Hepatocyte (in vitro differentiated cells): ENCODE measurements around the gene RTN4IP1. TPM values are rescaled to one million over a fixed set of nuclear protein-coding genes. Genes with fewer than 3 reads are reported as not detected.

Experiments
- DNase-seq: peaks from one replicate; pipeline ENCODE4 v3.0.0-alpha.2; 2016; ENCODE audit warnings: low spot score
- H2AFZ ChIP-seq: fragments of 200-600 bp; sonication (generic); 2 replicates; pipeline ENCODE4 v1.6.0; 2016; ENCODE audit warnings: antibody characterized with exemption, mild to moderate bottlenecking
- H3K27ac ChIP-seq: fragments of 200-600 bp; sonication (generic); 2 replicates; pipeline ENCODE4 v1.5.1; 2016; ENCODE audit warnings: mild to moderate bottlenecking
- H3K27me3 ChIP-seq: fragments of 200-600 bp; sonication (generic); 2 replicates; pipeline ENCODE4 v1.6.1; 2016
- H3K36me3 ChIP-seq: fragments of 200-600 bp; sonication (generic); replicated peaks from 2 replicates; pipeline ENCODE4 v1.5.1; 2016; ENCODE audit warnings: low read depth; ENCODE audit not compliant: insufficient read depth
- H3K4me1 ChIP-seq: fragments of 200-600 bp; sonication (generic); 2 replicates; pipeline ENCODE4 v1.5.1; 2016; ENCODE audit warnings: mild to moderate bottlenecking, moderate library complexity; ENCODE audit not compliant: insufficient read depth
- H3K4me2 ChIP-seq: fragments of 200-600 bp; sonication (generic); 2 replicates; pipeline ENCODE4 v1.6.0; 2016
- H3K4me3 ChIP-seq: fragments of 200-600 bp; sonication (generic); 2 replicates; pipeline ENCODE4 v1.5.1; 2016; ENCODE audit warnings: mild to moderate bottlenecking
- H3K79me2 ChIP-seq: fragments of 200-600 bp; sonication (generic); 2 replicates; pipeline ENCODE4 v1.6.0; 2017; ENCODE audit warnings: mild to moderate bottlenecking
- H3K9me2 ChIP-seq: fragments of 200-600 bp; sonication (generic); replicated peaks from 2 replicates; pipeline ENCODE4 v1.6.0; 2017; ENCODE audit warnings: mild to moderate bottlenecking; ENCODE audit not compliant: insufficient read depth
- H3K9me3 ChIP-seq: fragments of 200-600 bp; sonication (generic); 2 replicates; pipeline ENCODE4 v1.5.1; 2016; ENCODE audit warnings: low read depth, mild to moderate bottlenecking
- H4K20me1 ChIP-seq: fragments of 200-600 bp; sonication (generic); 2 replicates; pipeline ENCODE4 v1.6.0; 2016; ENCODE audit warnings: mild to moderate bottlenecking; ENCODE audit not compliant: insufficient read depth, poor library complexity, severe bottlenecking
- EZH2 ChIP-seq: fragments of 200-600 bp; sonication (generic); IDR thresholded peaks from 2 replicates; pipeline ENCODE4 v1.6.1; 2016; ENCODE audit warnings: antibody characterized with exemption, mild to moderate bottlenecking, borderline replicate concordance
- EZH2phosphoT487 ChIP-seq: fragments of 200-600 bp; sonication (generic); IDR thresholded peaks from one replicate; pipeline ENCODE4 v1.6.1; 2018; ENCODE audit warnings: antibody characterized with exemption, mild to moderate bottlenecking, low read depth, moderate library complexity; ENCODE audit not compliant: unreplicated experiment, severe bottlenecking
- WGBS: methylation state at CpG from one replicate; pipeline ENCODE4 v1.1.6; 2016; ENCODE audit warnings: low lambda C conversion rate; ENCODE audit errors: missing lambda C conversion rate; 5-methylcytosine and 5-hydroxymethylcytosine counted together
- polyA plus RNA-seq: library from polyadenylated mRNA; unstranded; fragments of >200 nt; fragmentation: Nextera tagmentation; extraction: Ambion mirVana; gene quantifications from 2 replicates; pipeline ENCODE4 v1.2.1, GENCODE V29; 2016
- total RNA-seq: library from RNA; depleted of rRNA; stranded (reverse); fragments of >200 nt; gene quantifications from 2 replicates; pipeline ENCODE4 v1.2.3, GENCODE V29; 2014
- TF ChIP-seq, protein P1 (sequence below): fragments of 200-600 bp; sonication (generic); IDR thresholded peaks from 2 replicates; pipeline ENCODE4 v1.5.1; 2016; ENCODE audit warnings: antibody characterized with exemption, mild to moderate bottlenecking; ENCODE audit not compliant: poor library complexity

Gene RTN4IP1
- total and polyA plus RNA-seq, 2 experiments from 2014 or later = 4.9 to 6.2 TPM

DNA sequence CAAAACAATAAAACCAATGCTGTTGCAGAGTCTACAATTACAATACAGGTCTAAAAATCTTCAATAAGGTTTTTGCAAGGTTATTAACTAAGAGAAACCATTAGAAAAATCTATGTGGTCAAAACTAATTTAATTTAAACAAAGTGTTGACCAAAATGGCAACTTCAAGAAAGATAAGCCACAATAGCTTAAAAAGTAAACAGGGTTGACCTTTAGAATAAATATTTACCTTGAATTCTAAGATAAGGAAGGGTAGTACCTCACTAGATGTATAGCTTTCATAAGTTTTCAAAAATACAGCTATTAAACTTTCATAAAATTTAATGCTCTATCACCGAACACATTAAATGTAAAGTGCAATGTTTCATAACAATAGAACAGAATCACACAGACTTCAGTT lies 11.4 kb downstream of the RTN4IP1 start:
- no peak overlapping the region for H3K4me3 ChIP-seq
- no peaks in the 10 kb centered on the region for H3K9me2 ChIP-seq
- no peaks in the 10 kb centered on the region for H4K20me1 ChIP-seq
- H3K9me3 ChIP-seq = no peaks in the 10 kb centered on the region
- H3K27ac ChIP-seq = no peak overlapping the region
- no peaks in the 10 kb centered on the region for H3K79me2 ChIP-seq
- 87% methylated on average over 1 of the region's 1 CpG for WGBS
- TF ChIP-seq, protein P1, sequence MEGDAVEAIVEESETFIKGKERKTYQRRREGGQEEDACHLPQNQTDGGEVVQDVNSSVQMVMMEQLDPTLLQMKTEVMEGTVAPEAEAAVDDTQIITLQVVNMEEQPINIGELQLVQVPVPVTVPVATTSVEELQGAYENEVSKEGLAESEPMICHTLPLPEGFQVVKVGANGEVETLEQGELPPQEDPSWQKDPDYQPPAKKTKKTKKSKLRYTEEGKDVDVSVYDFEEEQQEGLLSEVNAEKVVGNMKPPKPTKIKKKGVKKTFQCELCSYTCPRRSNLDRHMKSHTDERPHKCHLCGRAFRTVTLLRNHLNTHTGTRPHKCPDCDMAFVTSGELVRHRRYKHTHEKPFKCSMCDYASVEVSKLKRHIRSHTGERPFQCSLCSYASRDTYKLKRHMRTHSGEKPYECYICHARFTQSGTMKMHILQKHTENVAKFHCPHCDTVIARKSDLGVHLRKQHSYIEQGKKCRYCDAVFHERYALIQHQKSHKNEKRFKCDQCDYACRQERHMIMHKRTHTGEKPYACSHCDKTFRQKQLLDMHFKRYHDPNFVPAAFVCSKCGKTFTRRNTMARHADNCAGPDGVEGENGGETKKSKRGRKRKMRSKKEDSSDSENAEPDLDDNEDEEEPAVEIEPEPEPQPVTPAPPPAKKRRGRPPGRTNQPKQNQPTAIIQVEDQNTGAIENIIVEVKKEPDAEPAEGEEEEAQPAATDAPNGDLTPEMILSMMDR = no peak
- TF ChIP-seq EZH2 (no peak), EZH2phosphoT487 (no peak)
- no peak for DNase-seq
- no peaks in the 10 kb centered on the region for H3K36me3 ChIP-seq
- H3K4me1 ChIP-seq = peaks cover 4% of the 10 kb centered on the region
- H3K27me3 ChIP-seq = no peaks in the 10 kb centered on the region
- H2AFZ ChIP-seq = no peak overlapping the region
- no peak overlapping the region for H3K4me2 ChIP-seq

GRCh38 chr6:106617302-106617701 lies 12.0 kb downstream of the RTN4IP1 start:
- Histone ChIP-seq H3K4me2 (no peak overlapping the region), H3K27ac (no peak overlapping the region), H3K36me3 (no peaks in the 10 kb centered on the region), H3K27me3 (no peaks in the 10 kb centered on the region), H3K4me3 (no peak overlapping the region), H3K79me2 (no peaks in the 10 kb centered on the region), H3K9me3 (no peaks in the 10 kb centered on the region), H3K4me1 (peaks cover 4% of the 10 kb centered on the region), H4K20me1 (no peaks in the 10 kb centered on the region), H3K9me2 (no peaks in the 10 kb centered on the region), H2AFZ (no peak overlapping the region)
- no peak for DNase-seq
- TF ChIP-seq EZH2 (no peak), EZH2phosphoT487 (no peak)
- TF ChIP-seq, protein P1 = no peak

DNA sequence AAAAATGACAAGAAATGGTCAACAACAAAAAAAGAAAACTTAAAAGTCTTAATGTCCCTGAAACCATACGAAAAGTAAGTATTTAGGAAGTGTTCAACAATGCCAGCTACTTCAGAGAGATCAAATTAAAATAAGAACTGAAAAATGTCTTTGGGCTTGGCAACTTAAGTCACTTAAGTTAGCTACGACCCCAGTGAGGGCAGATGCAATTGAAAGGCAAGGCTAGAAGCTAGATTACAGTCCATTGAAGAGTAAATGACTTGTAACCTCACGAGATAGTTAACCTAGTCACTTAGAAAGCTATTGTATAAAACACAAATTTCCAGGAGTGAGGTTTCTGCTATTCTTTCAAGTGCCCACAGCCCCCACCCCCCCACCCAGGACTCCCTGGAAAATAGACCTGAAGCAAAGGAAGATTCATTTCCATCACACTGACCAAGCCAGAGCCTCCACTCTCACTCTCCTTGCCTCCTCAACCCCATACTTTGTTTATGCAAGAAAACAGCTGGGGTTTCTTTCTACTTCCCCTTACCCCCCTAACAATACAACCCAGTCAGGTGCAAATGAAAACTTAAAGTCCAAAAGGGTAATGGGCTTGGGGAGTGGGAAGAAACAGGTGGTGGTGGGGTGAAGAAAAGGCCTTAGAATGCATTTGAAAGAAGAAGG lies 14.6 kb downstream of the RTN4IP1 start:
- H3K27me3 ChIP-seq = no peaks in the 10 kb centered on the region
- H3K4me2 ChIP-seq = no peak overlapping the region
- H3K4me1 ChIP-seq = peaks cover 4% of the 10 kb centered on the region
- 64% methylated on average over 3 of the region's 3 CpGs for WGBS
- H3K36me3 ChIP-seq = no peaks in the 10 kb centered on the region
- H3K9me3 ChIP-seq = no peaks in the 10 kb centered on the region
- no peak overlapping the region for H2AFZ ChIP-seq
- DNase-seq = no peak
- H3K4me3 ChIP-seq = no peak overlapping the region
- no peaks in the 10 kb centered on the region for H3K79me2 ChIP-seq
- H3K9me2 ChIP-seq = no peaks in the 10 kb centered on the region
- TF ChIP-seq EZH2phosphoT487 (no peak), EZH2 (no peak)
- TF ChIP-seq, protein P1 = no peak
- no peak overlapping the region for H3K27ac ChIP-seq
- H4K20me1 ChIP-seq = no peaks in the 10 kb centered on the region

DNA sequence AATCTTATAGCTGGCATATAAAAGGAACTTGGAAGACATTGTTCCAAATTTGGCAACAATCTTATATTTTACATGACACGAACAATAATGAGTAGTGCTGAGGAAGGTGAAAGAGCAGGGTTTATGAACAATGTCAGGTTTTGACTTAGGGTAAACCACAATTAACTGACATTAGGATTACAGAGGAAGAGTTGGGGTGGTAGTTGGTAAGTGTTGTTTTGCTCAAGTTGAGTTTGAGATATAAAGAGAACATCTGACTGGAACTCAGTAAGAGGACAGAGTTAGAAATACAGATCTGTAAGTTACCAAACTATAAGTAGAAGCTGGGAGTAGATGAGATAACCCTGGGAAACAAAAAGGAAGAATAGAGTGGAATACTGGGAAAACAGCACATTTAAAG lies 15.1 kb downstream of the RTN4IP1 start:
- 85% methylated on average over 1 of the region's 1 CpG for WGBS
- no peaks in the 10 kb centered on the region for H3K9me2 ChIP-seq
- H3K36me3 ChIP-seq = no peaks in the 10 kb centered on the region
- no peaks in the 10 kb centered on the region for H4K20me1 ChIP-seq
- no peaks in the 10 kb centered on the region for H3K79me2 ChIP-seq
- H2AFZ ChIP-seq = no peak overlapping the region
- no peak overlapping the region for H3K4me2 ChIP-seq
- no peak overlapping the region for H3K27ac ChIP-seq
- DNase-seq = no peak
- H3K27me3 ChIP-seq = no peaks in the 10 kb centered on the region
- no peaks in the 10 kb centered on the region for H3K9me3 ChIP-seq
- no peak for TF ChIP-seq EZH2phosphoT487
- TF ChIP-seq EZH2 = no peak
- TF ChIP-seq, protein P1 = no peak
- no peak overlapping the region for H3K4me3 ChIP-seq
- H3K4me1 ChIP-seq = peaks cover 4% of the 10 kb centered on the region
